GM21717 (cell line): ENCODE results near the gene TALDO1.

Experiments
- ATAC-seq: cut with Tn5 transposase; IDR thresholded peaks from one replicate; pipeline ENCODE4 v1.9.1; 2021; ENCODE audit warnings: mild to moderate bottlenecking, moderate library complexity; ENCODE audit not compliant: unreplicated experiment

The TALDO1 gene

GRCh38 chr11:786235-787083 lies 39.2 kb downstream of the TALDO1 start:
- ATAC-seq: no peak

GRCh38 chr11:787084-787675 lies 39.9 kb downstream of the TALDO1 start:
- no peak for ATAC-seq

DNA sequence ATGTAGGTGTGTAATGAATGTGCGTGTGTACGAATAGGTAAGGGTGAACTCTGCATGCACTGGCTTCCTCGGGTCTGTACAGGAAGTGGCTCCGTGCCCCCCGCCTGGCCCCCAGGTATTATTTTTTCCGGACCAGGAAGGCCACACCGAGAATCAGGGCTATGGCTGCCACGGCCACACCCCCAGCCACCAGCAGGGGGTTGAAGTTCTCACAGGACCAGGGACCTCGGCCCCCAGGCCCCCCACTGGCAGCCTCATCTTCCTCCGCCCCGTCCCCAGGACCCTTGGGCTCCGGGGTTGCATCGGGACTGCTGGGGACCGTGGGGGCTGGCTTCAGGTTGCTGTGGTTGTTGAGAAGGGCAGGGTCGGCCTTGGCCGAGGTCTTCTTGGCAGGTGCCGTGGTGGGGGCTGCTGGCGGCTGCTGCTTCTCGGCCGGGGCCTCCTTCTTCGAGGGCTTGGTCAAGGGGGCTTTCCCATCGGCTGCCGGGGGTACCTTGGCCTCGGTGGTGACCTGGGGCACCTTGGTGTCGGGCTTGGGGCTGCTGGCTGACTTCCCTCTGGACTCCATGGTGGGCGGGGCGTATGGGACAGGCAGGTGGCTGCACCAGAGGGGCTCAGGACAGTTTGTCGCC lies 40.9 kb downstream of the TALDO1 start:
- no peak for ATAC-seq

- ATAC-seq: no peak
Observed at GRCh38 chr11:788953-789940, 42.0 kb downstream of the TALDO1 start.

- ATAC-seq: no peak
Observed at GRCh38 chr11:789943-790342, 42.7 kb downstream of the TALDO1 start, which contains the start of gene CEND1. Gene CEND1, minus strand, starts transcription at chr11:790090. Its CDS starts 1,514 bp downstream, at chr11:788576.

GRCh38 chr11:790721-791564 lies 43.7 kb downstream of the TALDO1 start:
- ATAC-seq: no peak

DNA sequence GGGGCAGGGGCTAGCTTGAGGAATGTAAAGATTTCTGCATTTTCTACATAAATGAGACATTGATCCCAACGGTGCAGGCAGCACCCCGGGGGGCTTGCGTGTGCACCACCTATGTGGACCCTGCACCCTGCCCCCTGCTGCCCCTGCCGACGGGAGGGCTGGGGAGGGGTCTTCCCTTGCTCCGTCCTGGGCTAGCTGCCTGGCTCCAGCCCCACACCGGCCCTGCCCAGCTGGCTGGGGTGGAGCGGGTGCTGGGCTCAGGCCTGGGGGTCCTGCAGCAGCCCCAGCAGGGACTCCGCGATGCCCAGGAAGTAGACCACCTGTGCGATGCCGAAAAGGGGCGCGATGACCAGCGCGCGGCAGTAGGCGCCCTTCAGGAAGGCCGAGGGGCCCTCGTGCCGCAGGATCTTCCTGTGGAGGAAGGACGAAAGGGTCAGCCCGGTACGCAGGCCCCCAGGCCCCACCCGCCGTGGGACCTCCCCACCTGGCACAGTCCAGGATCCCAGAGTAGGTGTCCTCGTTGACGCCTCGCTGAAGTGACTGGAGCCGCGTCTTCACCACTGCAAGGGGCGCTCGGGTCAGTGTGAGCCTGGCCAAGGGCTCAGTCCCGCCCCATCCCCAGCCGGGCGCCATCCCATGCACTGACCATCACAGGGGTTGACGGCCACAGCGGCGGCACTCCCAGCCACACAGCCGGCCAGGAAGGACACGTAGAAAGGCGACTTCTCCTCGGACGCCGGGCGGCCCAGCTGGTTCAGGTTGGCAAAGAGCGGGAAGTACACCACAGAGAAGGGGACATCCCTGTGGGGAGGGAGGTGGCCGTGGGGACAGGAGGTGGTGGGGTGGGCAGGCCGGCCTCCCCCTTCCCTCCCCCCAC lies 44.6 kb downstream of the TALDO1 start:
- ATAC-seq: no peak

GRCh38 chr11:792535-792821 lies 45.2 kb downstream of the TALDO1 start:
- ATAC-seq: no peak

DNA sequence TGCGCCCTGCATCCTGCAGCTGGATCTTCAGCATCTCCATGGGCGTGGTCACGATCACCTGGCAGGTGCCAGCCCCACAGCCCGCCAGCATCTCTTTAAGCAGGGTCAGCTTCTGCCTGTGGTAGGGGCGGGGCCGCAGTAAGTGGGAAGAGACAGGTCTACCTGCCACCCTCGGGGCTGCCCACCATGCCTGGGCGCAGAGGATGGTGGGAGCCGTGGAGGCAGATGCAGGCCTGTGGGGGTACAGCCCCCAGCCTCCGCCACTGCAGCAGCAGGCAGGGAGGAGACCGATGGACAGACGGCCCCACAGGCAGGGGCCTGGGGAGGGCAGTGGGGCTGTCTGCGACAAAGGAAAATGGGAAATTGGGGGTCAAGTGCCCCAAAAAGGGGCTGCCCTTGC lies 45.6 kb downstream of the TALDO1 start:
- no peak for ATAC-seq

DNA sequence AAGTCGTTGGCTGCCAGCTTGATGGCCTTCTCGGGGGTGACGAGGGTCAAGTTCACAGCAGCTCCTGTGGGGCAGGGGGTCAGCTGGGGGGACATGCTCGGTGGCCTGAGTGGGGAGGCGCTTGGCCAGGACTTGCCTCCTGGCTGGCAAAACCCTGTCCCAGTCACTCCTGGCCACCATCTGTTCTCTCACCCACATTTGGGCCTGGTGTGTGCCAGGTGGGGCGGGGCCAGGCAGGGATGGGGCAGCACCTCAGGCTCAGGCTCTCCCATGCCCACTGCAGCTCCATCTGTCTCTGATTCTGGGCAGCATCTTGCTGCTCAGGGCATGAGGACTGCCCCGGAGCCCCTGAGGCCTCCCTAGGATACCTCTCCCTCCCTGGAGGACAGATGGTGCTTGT lies 46.3 kb downstream of the TALDO1 start:
- no peak for ATAC-seq

- no peak for ATAC-seq
Observed at GRCh38 chr11:794013-794765, 46.9 kb downstream of the TALDO1 start.

DNA sequence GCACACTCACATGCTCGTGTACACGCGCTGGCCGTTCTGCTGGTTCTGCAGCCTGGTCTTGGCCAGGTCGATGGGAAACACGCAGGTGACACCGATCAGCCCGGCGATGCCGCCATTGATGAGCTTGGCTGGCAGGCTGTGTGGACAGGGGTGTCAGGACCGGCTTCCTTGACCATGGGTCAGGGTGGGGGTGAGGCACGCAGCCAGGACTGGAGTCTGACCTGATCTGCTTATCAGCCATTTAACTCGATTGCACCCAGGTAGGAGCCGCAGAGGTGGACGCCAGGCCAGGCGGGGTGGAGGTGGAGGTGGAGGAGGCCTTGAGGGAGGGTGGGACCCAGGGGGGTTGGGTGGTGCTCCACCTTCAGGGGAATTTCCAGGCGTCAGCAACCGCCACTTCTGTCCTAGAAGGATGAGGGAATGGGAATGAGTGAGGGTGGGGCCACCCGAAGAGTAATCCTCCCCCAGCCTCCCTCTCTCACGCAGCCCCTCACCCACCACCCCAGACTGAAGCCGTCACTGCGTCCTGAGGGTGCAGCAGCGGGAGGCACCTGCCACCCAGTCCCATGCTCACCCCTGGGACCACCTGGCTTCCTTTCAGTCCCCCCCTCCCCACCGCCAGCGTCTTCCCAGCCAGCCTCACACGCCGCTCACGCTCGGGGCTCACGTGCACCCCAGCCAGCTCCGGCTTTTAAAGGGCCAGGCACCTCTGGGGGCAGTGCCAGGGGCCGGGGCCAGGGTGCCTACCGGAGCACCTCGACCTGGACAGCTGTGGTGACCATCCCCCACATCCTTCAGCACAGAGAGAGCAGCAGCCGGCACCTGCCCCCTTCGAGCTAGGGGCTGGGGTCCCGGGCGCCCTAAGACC lies 47.7 kb downstream of the TALDO1 start:
- no peak for ATAC-seq

DNA sequence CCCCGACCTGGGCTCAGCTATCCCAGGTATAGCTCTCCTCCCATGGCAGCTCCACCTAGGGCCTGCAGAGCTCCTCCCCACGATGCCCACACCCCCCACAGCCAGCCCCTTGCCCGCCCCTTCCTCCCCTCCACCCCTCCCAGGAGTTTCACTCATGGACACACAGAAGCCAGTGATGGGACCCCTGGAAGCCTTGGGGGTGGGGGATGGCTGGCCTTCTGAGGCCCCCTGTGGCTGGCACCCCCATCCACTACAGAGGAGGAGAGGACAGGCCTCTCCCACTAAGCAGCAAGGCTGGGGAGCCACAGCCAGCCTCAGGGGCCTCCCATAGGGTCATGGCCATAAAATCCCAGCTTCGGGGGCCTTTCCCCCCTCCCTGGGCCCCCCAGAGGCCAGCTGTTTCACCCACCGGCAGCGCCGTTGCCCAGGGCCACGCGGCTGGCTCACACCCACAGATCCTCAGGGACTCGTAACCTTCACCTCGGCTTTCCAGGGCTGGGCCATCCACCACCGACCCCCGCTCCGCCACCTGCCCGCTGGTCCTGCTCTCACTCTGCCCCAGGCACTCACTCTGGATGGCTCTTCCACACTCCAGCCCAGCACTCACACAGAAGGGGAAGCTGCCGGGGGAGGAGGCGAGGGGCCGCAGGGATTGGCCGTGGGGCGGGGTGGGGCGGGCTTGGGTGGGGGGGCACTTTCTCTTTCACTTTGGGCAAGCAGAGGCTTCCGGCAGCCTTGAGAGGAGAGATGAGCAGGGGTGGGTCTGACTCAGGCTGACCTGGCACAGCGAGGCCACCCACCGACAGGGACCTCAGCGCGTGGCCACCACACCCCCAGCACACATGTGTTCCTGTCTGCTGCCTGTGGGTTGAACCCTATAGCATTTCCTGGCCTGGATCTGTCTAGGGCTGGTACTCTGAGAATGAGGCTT lies 48.6 kb downstream of the TALDO1 start:
- peak; percentile 32 for ATAC-seq

DNA sequence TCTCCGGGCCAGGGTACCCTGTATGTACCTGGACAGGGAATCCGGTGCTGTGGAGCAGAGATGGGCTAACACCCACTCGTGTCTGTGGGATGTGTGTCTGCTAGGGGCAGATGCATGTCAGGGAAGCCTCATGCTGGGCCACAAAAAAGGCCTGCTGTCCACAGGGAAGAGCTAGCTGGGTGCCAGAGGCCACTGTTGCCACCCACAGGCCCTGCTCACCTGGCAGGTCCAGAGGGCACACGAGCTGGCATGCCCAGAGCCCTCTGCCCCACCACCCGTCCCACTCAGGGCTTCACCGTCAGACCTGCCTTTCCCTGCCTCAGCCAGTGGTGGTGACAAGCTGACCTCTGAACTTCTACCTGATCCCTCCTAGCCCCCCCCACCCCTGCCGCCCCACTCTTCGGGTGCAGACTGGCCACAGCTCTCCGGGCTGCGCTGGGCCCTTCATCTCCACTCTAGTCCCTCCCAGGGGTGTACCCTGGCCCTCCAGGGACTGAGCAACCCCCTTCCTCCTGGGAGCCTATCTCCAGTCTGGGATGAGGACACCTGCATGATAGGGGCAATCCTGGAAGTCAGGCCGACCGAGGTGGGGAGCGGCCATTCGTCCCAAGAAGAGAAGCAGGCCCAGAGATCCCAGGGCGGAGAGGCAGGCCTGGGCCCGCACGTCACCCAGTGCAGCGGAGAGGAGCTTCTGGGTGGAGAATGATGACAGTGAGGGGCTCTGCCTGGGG lies 49.5 kb downstream of the TALDO1 start:
- no peak for ATAC-seq

DNA sequence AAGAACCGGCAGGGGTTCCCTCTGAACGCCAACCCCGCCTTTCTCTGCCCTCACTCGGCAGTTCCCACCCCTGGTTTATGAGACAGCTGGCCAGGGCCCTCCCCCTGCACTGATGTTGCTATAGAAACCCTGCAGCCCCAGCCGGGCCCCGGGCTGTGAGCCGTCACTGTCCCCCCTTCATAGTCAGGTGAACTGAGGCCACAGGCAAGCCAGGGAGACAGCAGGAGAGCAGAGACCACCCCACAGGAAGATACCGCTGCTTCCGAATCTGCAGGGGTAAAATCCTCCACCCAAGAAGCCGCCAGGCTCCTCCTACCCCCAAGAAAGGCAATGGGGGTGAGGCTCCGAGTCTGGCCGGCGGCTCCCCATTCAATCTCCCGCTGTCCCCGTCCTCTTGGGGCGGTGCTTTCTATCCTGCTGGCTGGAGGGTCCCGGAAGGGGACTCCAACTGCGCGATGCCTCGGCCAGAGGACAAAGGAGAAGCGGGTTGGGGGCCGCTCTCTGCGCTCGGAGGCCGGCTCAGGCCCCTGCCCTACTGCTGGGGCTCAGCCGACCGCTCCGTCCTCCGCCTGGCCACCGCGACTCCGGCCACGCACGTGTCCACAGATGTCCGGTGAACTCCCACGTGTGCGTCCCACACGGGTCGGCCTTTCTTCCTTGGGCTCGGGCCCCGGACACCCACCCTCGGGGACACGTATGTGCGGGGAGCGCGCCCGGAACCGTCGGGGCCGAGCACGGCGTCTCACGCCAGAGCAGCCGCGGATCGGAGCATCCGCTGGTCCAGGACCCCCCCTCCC lies 50.2 kb downstream of the TALDO1 start:
- peak; percentile 42 for ATAC-seq
